Measurements from ENCODE around the gene TOLLIP.
"Not testable (repeated sequence)": the region's sequence is repeated elsewhere in the genome, so short reads cannot be mapped to it uniquely, and the experiment has no call there.

Gene TOLLIP

DNA sequence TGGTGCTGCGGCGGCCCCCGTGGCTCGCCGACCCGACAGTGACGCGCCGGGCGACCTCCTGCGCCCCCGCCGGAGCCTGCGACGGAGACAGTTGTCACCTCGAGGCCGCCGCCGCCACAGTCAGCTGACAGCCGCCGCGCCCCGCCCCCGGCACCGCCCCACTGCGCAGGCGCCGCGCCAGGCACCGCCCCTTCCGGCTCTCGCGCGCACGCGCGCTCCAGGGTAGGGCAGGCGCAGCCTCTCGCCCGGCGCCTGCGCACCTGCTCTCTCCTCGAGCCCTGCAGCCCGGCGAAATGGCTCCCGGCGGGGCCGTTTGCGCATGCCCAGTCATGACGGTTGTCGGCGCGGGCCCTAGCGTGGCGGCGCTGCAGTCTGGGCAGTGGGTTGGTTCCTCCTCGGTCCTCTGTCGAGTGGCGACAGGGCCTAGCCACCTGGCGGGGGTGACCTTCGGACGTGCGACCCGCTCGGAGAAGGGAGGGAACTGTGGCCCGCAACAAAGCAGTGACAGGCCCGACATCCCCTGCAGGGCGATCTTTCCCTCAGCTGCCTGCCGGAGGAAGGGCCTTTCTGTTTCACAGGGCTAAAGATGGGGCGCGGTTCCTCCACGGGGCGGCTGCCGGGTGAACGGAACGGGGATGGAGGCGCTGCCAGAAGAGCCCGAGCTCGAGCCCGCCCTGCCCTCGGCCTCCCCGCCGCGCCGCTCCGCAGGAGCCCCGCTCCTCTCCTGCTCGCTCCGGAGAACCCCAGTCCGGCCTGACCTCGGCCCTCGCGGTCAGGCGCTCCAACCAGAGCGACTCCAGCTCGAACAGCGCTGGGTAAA is at the start of gene TOLLIP:
Gene TOLLIP, minus strand, starts transcription at position 135 of the 820 bp plus-strand sequence. Its CDS starts 134 bp downstream, at position 1.
- peak; percentile 94 for DNase-seq (ENCODE audit: low spot score)

DNA sequence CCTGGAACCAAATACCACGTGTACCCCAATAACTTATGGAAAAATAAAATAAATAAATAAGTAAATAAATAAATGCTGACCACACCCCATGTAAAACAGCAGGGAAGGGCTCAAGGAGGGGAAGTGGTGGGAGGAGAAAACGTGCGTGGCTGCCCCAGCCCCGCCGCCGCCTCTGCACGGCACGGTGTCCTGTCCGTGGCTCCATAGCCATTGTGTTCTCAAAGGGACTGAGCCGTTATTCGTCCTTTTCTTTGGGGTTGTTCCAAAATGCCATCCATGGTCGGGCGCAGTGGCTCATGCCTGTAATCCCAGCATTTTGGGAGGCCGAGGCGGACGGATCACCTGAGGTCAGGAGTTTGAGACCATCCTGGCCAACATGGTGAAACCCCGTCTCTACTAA is 49.5 kb upstream of the TOLLIP start:
- not testable (repeated sequence) for DNase-seq (ENCODE audit: low spot score)

DNA sequence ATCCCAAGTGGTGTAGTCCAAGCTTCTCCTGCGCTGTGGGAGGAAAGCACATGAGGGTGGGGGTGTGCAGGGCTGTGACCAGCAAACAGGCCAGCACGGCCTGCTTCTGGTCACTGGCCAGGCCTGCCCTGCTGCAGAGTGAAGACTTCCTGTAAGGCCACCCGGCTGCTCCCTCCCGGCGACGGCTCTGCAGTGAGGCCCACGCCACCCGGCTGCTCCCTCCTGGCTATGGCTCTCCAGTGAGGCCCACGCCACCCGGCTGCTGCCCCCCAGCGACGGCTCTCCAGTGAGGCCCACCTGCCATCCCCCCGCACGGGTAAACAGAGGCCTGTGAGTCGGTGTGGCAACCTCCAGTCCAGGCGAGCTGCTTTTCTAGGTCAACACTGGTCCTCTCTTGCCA is 48.9 kb upstream of the TOLLIP start:
- no peak for DNase-seq (ENCODE audit: low spot score)

DNA sequence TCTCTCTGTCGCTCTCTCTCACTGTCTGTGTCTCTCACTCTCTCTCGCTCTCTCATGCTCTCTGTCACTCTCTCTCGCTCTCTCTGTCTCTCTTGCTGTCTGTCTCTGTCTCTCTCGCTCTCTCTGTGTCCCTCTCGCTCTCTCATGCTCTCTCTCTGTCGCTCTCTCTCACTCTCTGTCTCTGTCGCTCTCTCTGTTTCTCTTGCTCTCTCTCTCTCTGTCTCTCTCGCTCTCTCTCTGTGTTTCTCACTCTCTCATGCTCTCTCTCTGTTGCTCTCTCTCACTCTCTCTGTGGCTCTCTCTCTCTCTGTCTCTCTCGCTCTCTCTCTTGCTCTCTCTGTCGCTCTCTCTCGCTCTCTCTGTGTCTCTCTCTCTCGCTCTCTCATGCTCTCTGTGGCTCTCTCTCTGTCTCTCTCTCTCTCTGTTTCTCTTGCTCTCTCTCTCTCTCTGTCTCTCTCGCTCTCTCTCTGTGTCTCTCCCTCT is 47.1 kb upstream of the TOLLIP start:
- DNase-seq (ENCODE audit: low spot score): no peak

DNA sequence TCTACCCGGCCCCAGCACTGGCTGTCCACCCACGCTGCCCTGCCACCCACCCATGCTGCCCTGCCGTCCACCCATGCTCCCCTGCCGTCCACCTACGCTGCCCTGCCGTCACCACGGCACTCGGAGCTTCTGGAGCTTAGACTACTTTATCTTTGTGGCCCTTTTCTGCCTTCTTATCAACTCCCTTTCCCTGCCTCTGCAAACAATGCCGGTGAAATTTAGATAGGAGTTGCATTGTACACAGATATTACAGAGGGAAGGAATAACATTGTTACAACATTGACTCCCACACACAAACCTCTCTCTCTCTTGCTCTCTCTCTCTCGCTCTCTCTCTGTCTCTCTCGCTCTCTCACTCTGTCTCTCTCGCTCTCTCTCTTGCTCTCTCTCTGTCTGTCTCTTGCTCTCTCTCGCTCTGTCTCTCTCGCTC is 46.6 kb upstream of the TOLLIP start:
- no peak for DNase-seq (ENCODE audit: low spot score)

DNA sequence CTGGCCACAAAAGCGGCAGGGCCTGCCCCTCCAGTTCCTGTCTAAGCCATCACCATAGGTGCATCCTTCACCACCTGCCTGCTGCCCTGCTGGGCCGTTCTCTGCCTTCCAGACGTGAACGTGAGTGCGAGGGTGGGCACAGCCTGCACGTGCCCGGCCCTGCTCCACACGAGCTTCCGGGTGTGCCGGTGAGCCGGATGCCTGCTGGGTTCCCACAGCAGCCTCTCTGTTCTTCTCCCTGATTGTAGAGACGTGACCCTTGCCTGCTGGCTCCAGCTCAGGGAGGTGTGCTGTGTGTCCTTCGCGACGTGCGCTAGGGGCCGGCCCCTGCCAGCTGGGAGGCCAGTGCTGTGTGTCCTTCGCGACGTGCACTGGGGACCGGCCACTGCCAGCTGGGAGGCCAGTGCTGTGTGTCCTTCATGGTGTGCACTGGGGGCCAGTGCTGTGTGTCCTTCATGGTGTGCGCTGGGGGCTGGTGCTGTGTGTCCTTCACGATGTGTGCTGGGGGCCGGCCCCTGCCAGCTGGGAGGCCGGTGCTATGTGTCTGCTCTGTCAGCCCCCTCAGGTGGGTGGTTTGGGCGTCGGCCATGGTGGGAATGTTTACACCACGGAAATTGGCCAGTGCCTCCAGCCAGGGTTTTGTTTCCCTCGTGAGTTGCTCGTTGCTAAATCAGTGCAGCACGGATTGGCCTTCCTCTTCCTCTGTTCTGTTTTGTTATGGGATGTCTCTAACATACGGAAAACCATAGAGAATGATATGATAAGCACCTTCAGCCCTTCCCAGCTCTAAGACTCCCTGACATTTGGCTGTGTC is 44.9 kb upstream of the TOLLIP start:
- no peak for DNase-seq (ENCODE audit: low spot score)

DNA sequence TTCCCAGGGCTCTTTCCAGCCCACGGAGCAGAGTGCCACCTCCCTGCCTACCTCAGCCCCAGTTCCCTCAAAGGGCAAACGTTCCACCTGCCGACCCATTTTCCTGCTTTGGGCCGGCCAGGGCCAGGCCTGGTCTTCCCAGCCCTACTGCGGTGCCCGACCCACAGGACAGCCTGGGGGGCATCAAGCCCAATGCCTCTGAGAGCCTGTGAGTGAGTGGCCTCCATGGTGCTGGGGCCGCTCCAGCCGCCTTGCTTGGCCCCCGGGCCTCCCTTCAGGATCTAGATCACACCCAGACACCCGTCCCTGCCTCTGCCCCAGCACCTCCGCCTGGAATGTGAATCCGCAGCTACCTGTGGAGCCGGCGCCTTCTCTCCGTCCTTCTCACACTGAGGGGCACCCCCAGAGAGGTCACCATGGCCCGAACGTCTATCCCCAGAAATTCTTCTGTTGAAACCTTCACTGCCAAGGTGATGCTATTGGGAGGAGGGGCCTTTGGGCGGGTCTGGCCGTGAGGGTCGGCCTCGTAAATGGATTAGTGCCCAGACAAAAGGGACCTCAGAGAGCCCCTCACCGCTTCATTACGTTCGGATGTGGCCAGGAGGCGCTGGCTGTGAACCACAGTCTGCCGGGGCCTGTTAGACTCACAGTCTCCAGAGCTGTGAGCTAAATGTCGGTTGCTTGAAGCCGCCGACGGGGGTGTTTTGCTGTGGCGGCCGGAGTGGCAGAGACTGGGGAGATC is 44.1 kb upstream of the TOLLIP start:
- no peak for DNase-seq (ENCODE audit: low spot score)

DNA sequence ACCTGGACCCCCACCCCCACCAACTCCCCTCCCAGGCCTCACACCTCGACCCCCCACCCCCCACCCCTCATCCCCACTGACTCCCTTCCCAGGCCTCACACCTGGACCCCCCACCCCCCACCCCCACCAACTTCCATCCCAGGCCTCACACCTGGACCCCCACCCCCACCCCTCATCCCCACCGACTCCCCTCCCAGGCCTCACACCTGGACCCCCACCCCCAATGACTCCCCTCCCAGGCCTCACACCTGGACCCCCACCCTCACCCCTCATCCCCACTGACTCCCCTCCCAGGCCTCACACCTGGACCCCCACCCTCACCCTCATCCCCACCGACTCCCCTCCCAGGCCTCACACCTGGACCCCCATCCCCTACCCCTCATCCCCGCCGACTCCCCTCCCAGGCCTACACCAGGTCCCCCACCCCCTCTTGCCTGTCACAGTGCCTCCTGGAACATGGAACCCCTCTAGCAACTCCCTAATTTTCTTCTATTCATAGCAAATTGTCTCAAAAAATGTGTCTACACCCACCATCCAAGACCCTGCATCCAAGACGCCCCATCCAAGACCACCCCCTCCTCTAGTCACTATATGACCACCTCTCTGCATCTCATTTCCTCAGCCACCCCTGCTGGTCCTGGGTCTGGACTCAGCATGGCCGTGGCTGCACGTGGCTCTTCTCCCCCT is 43.4 kb upstream of the TOLLIP start:
- DNase-seq (ENCODE audit: low spot score): no peak

DNA sequence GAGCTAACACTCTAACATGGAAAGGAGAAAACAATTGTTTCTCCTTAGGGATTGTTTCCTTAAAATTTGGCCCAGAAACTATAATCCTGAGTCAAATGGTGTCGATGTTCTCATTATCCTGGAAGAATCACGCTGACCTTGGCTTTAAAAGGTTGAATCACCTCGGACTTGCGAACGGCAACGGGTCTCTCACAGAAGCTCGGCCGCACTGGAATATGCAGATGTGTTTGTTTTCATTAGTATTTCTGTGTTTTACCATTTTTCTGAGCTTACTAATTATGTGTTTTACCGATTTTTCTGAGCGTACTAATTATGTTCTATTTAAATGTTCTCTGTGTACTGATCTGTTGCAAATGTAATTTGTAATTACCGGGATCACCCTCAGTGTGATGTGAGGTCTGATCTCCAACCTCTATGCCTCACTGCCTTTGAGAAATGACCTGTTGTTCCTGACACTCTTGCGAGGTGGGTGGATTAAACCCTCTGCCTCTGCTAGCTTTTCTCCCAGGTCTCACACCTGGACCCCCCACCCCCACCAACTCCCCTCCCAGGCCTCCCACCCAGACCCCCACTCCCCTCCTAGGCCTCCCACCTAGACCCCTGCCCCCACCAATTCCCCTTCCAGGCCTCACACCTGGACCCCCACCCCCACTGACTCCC is 42.0 kb upstream of the TOLLIP start:
- DNase-seq (ENCODE audit: low spot score): peak; percentile 71

DNA sequence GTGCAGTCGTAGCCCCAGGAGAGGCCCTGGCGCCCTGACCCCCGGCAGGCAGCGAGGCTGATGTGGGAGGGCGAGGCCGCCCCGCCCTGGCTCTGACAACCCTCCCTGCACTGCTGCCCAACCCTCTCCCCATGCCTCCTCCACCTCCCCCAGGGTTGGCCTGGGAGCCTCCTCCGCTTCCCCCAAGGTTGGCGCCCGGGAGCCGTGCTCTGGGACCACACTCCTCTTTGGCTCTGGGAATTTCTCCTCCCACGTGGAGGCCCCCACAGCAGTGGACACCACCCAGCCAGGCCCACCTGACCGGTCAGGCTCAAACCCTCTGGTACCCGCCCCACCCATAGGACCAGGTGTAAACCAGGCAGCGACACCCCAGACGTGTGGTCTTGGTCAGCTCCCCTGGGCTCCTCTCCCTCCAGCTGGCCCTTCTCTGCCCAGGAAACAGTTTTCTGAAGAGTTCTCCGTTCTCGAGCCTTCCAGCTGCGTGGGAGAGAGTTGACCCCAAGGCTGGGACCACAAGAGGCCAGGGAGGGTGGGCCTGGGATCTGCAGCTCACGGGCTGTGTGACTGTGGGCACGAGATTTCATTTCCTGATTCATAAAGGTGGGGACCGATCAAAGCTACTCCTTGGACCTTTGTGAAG is 40.8 kb upstream of the TOLLIP start:
- no peak for DNase-seq (ENCODE audit: low spot score)

DNA sequence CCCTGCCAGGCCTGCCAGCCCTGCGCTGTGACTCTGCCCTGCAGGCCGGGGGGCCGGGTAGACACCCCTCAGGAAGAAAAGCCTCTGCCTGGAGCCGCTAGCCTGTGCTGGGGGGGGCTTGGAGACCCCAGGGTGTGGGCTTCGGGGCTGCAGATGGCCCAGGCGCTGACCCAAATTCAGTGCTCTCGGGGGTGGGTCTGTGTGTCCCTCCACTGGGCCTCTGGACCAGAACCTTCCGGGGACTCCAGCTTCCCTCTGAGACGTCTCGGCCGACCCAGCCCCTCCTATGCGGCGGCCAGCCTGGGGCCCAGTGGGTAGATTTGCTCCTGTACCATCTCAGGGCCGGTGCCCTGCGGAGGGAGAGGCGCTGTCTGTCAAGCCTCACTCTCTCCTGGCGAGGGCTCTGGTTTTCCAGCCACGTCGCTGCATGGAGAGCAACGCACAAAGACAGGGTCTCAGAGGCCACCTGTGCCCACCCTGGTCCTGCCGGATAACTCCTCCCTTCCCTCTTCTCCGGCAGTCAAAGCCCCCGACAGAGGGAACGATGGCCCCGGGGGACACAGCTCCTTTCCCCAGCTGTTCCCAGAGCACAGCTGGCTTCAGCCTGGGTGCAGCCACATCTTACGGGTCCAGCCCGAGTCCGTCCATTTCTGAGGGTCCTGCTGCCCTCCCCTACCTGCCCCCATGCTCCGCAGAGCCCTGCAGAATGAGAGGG is 40.1 kb upstream of the TOLLIP start:
- no peak for DNase-seq (ENCODE audit: low spot score)

DNA sequence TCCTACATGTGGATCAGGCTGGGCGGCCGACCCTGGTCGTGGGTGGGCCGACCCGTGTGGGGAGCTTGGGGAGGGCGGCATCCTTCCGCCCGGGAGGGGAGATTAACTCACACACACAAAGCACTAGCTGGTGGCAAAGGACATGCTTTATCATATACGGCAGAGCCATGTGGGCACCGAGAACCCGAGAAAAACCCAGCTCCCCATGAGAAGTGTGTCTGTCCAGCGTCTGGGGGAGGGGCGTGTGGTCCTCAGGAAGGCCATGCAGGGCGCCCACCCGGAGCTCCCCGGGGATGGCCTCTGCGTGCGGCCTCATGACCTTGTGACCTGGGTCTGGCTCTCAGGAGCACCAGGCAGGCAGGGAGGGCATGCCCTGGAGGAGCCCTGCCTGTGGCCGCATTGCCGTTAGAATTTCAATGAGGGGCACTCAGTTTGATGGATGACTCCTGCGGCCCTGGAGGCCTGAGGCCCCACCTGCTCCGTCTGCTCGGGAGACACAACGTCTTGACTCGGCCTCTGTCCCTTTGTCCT is 39.4 kb upstream of the TOLLIP start:
- no peak for DNase-seq (ENCODE audit: low spot score)

DNA sequence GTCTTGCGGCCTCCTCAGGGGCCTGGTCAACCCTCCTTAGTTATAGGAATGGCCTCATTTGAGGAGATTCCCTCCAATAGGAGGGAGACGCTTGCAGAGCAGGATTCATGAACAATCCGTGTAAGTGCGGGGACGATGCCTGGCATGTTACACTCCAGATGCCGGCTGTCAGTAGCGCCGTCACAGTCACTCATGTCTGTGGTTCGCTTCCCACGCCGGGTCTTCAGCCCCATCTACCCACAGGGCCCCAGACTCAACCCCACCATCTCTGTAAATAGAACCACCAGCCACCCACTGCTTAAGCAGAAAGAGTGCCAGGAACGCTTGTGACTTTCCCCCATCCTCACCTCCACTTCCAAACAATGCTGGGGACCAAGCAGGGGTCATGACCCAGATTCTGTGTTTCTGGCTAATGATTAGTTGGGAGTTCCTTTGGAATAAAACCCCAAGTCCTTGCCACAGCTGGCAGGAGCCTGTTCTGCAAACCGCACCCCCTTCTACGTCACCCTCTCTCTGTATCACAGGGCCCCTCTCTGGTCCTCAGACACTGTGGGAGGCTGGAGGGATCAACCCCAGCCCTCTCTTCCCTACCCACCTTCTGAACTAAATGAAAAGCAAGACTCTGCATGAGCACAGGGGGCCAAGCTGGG is 38.8 kb upstream of the TOLLIP start:
- DNase-seq (ENCODE audit: low spot score): no peak

DNA sequence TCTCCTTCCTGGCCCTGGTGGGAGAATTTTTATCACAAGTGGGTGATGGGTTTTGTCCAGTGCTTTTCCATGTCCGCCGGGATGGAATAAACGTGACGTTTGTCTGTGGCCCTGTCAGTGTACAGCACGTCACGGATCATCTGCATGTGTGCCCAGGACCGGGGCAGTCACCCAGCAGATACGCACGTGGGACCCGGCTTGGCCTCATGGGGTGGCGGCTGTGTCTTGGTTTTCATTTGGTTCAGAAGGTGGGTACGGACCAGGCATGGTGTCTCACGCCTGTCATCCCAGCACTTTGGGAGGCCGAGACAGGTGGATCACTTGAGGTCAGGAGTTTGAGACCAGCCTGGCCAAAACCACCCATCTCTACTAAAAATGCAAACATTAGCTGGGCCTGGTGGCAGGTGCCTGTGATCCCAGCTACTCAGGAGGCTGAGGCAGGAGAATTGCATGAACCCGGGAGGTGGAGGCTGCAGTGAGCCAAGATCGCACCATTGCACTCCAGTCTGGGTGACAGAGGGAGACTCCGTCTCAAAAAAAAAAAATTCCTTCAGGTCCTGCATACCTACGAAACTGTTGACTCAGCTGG is 38.1 kb upstream of the TOLLIP start:
- DNase-seq (ENCODE audit: low spot score): not testable (repeated sequence)

DNA sequence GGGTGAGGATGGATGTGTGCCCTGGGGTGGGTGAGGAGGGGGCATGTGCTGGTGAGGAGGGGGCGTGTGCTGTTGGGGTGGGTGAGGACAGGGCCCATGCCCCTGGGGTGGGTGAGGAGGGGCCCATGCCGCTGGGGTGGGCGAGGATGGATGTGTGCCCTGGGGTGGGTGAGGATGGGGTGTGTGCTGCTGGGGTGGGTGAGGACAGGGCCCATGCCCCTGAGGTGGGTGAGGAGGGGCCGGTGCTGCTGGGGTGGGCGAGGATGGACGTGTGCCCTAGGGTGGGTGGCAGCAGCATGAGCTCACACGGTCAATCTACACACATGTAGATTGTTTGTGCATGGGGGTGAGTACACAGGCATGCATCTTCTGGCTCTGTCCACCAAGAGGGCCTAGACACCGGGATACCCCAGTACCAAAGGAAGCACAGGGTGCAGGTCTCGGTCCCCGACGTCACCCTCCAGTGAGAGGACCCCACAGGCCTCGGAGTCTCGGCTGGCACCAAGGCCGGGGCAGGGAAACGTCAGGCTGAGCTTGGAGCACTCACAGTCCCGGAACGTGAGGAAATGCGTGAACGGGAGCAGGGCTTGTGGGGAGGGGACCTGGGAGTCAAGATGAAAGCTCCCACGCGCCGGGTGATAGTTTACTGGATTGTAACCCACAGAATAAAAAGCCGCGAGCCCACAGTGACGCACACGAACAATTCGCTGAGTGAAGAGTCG is 37.4 kb upstream of the TOLLIP start:
- no peak for DNase-seq (ENCODE audit: low spot score)

DNA sequence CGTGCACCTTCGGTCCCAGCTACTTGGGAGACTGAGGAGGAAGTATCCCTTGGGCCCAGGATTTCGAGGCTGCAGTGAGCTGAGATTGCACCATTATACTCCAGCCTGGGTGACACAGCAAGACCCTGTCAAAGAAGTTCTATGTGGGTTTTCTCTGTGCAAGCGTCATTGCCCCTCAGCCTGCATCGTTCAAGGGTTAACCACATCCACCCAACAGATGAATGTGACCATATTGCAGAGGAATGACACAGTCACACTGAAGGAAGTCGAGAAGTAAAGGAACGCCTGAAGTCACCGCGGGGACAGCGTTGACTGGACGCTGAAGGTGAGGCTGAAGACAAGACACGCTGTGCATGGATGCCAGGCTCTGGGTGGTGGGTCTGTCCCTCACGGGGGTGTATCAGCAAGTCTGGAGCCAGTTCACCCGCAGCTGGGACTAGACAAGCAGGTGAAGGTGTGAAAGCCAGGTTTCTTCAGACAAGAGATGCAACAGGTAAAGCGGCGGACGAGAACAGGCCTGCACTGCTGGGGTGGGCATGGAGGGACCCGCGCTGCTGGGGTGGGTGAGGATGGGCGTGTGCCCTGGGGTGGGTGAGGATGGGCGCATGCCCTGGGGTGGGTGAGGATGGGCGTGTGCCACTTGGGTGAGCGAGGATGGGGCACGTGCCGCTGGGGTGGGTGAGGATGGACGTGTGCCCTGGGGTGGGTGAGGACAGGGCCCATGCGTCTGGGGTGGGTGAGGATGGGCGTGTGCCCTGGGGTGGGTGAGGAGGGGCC is 36.5 kb upstream of the TOLLIP start:
- no peak for DNase-seq (ENCODE audit: low spot score)

DNA sequence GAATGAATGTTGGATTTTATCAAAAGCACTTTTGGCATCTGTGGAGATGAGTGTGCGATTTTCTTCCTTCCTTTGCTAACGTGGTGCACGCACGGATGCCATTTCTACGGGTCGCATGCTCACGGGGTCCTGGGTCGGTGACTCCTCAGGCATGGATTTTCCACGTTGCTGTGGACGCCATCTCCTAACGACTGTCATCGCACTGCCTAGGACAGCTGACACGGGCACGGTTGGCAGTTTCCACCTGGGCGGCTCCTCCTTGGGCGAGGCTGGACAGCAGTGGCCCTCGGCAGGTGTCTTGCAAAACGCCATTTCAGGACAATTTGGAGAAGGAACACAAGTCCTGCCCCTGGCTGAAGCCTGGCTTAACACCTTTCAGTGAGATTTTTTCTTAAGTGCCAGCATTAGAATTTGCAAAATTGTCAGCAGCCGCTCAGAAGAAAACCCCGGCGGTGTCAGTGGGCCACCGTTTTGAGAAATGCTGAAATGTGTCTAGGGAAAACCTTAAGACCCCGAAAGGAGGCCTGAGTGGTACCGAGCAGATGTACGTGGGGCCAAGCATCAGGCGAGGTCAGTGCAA is 34.7 kb upstream of the TOLLIP start:
- DNase-seq (ENCODE audit: low spot score): no peak
